GM19099 (cell line): Measurements from ENCODE around the gene PSMD5.
A peak's percentile ranks its signal among the peaks of the same experiment; 100 is the strongest.

Source experiments
- POLR2A ChIP-seq: IDR thresholded peaks from 3 replicates; pipeline ENCODE4 v1.6.1; 2011; ENCODE audit warnings: low read depth; ENCODE audit not compliant: insufficient read length; ENCODE audit errors: extremely low read depth

The PSMD5 gene

GRCh38 chr9:120815075-120815474 lies 27.6 kb downstream of the PSMD5 start:
- no peak for TF ChIP-seq POLR2A

- TF ChIP-seq POLR2A = no peak
Observed at GRCh38 chr9:120808931-120809330, 33.8 kb downstream of the PSMD5 start.

- TF ChIP-seq POLR2A = no peak
Observed at GRCh38 chr9:120807607-120808379, 34.9 kb downstream of the PSMD5 start.

- no peak for TF ChIP-seq POLR2A
Observed at GRCh38 chr9:120801441-120801840, 41.3 kb downstream of the PSMD5 start.

- peak; percentile 97 for TF ChIP-seq POLR2A
Observed at GRCh38 chr9:120792898-120793765, 49.6 kb downstream of the PSMD5 start, which contains the start of gene FBXW2. Gene FBXW2 (minus strand): TSS chr9:120793416. CDS start chr9:120788258, 5,158 bp downstream.

- no peak for TF ChIP-seq POLR2A
Observed at GRCh38 chr9:120791161-120791560, 51.6 kb downstream of the PSMD5 start.

- TF ChIP-seq POLR2A = no peak
Observed at GRCh38 chr9:120787933-120788332, 54.8 kb downstream of the PSMD5 start.

GRCh38 chr9:120783602-120784047 lies 59.1 kb downstream of the PSMD5 start:
- TF ChIP-seq POLR2A = no peak

- no peak for TF ChIP-seq POLR2A
Observed at GRCh38 chr9:120781236-120781635, 61.5 kb downstream of the PSMD5 start.

- TF ChIP-seq POLR2A = no peak
Observed at GRCh38 chr9:120780367-120780766, 62.4 kb downstream of the PSMD5 start.

- TF ChIP-seq POLR2A = no peak
Observed at GRCh38 chr9:120779227-120779626, 63.5 kb downstream of the PSMD5 start.

GRCh38 chr9:120778758-120779157 lies 64.0 kb downstream of the PSMD5 start:
- no peak for TF ChIP-seq POLR2A

GRCh38 chr9:120777229-120777628 lies 65.5 kb downstream of the PSMD5 start:
- TF ChIP-seq POLR2A = no peak

- no peak for TF ChIP-seq POLR2A
Observed at GRCh38 chr9:120776788-120777187, 65.9 kb downstream of the PSMD5 start.

- TF ChIP-seq POLR2A = no peak
Observed at GRCh38 chr9:120775859-120776258, 66.9 kb downstream of the PSMD5 start.

- TF ChIP-seq POLR2A = no peak
Observed at GRCh38 chr9:120774719-120775118, 68.0 kb downstream of the PSMD5 start.
